ENCODE data around the gene RPP30.

The RPP30 gene

DNA sequence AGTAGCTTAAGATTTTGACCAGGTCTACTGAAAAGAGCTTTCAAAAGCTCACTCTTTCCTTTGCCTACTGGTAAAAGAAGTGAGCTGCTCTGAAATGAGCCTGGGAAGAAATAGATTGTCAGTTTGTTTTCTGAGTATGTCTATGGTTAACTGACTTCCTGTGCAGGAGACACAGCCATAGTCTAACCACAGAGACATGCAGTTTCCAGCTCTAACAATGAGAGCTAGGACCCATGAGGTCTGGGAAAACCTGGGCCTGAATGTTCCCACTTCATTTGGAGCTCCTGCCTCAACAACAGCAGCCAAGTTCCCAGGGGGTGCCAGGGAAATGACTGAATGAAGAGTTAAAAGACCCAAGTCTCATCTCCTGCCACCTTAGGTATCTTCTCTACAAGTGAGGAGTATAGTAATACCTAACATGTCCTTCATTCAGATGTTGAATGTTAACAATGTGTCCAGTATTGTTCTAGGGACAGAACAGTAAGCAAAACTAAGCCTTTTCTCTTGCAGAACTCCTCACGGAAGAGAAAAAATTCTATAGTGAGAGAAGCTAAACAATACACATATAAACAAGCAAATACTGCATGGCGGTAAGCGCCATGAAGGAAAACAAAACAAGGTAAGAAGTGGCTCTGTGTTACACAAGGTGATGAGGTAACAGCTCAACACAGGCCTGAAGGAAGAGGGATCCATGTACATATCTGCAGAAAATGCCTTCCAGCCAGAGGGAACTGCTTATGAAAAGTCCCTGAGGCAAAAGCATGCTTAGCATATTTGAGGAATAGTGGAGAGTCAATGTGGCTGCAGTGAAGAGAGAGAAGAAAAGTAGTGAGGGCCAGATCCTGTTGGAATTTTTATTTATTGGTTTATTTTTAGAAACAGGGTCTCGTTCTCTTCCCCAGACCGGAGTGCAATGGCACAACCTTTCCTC lies 75.5 kb downstream of the RPP30 start:
- DNase-seq = no peak

Data from suppressor macrophage (primary cell).